ENCODE measurements around the gene CLDN2.

CLDN2 gene

DNA sequence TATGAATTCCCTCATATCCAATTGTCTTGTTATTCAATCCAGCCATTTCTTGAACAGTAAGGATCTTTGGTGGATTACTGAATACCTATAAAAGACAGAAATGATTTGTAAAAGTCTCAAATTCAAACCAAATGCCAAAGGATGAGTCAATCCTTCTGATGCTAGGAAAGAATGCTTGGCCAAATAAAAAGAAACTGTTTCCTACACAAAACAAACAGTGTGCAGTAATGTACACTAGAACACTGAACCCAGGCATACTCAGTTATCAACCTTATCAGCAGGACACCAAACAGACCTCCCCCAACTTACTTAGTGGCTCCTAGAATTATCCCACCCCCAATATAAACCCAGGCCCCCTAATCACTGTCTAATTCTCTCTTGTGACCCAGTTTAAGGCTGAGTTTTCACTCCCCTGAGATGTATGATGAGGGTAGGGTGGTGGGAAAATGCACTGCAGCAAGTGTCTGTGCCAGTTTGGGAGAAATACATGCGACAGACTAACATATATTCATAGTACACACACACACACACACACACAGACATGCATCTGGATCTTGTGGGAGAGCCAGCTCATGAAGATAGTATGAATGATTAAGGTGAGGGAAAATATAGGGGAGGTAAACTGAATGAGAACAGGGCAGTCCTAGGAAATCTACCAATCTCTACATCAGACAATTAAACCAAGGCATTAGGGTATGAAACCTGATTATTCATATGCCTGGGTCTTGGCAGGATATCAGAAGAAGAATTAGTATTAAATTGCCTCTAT lies 35.0 kb downstream of the CLDN2 start:
- Histone ChIP-seq H3K9ac (ENCODE audit: low read length) (no peak overlapping the region), H3K27ac (ENCODE audit: low read length) (no peak overlapping the region), H3K4me1 (ENCODE audit: low read length) (no peaks in the 10 kb centered on the region), H3K79me2 (ENCODE audit: low read length) (no peaks in the 10 kb centered on the region), H2AFZ (ENCODE audit: low read length) (no peak overlapping the region), H4K20me1 (ENCODE audit: insufficient read depth, low read length) (no peaks in the 10 kb centered on the region), H3K27me3 (replicated peaks; ENCODE audit: insufficient read depth, low read length) (no peaks in the 10 kb centered on the region), H3K9me2 (replicated peaks; ENCODE audit: insufficient read depth, low read length) (no peaks in the 10 kb centered on the region), H3K36me3 (replicated peaks; ENCODE audit: insufficient read depth, low read length) (no peaks in the 10 kb centered on the region), H3K4me2 (ENCODE audit: low read depth, low read length) (no peak overlapping the region), H3K9me3 (replicated peaks; ENCODE audit: insufficient read depth, low read length) (no peaks in the 10 kb centered on the region), H3K4me3 (ENCODE audit: low read length) (no peak overlapping the region), H3F3A (ENCODE audit: insufficient read depth, low read length) (no peaks in the 10 kb centered on the region)
- no peak for DNase-seq
- TF ChIP-seq EZH2phosphoT487 (IDR thresholded peaks at IDR 0.05; ENCODE audit: low read length): no peak
- TF ChIP-seq EZH2 (optimal IDR thresholded peaks at IDR 0.05; ENCODE audit: low read depth, low read length): no peak
- TF ChIP-seq CTCF (IDR thresholded peaks at IDR 0.05; ENCODE audit: low read length): no peak

DNA sequence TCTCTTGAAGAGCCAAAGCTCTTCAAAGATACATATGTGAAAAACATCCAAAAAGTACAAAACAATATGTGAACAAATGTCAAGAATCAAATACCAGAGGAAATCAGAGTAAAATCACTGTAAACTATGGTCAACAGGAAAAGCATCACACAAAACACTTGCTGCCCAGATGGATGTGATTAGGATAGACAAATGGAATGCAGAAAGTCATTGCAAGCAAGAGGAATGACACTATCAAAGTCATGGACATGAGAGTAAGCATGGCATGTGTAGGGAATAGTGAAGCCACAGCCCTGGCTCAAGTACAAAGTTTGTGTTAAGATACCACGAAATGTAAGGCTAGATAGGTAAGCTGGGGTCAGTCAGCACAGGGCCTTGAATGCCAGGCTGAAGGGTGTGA lies 37.7 kb downstream of the CLDN2 start:
- H3F3A ChIP-seq (ENCODE audit: insufficient read depth, low read length): no peaks in the 10 kb centered on the region
- H3K27ac ChIP-seq (ENCODE audit: low read length): no peak overlapping the region

GRCh38 chrX:106959901-106960300 lies 39.7 kb downstream of the CLDN2 start:
- Histone ChIP-seq H3K4me3 (ENCODE audit: low read length) (no peak overlapping the region), H3K9me2 (replicated peaks; ENCODE audit: insufficient read depth, low read length) (no peaks in the 10 kb centered on the region), H4K20me1 (ENCODE audit: insufficient read depth, low read length) (no peaks in the 10 kb centered on the region), H3K36me3 (replicated peaks; ENCODE audit: insufficient read depth, low read length) (no peaks in the 10 kb centered on the region), H3K79me2 (ENCODE audit: low read length) (no peaks in the 10 kb centered on the region), H3K27me3 (replicated peaks; ENCODE audit: insufficient read depth, low read length) (no peaks in the 10 kb centered on the region), H3K4me1 (ENCODE audit: low read length) (no peaks in the 10 kb centered on the region), H3F3A (ENCODE audit: insufficient read depth, low read length) (no peaks in the 10 kb centered on the region), H2AFZ (ENCODE audit: low read length) (no peak overlapping the region), H3K4me2 (ENCODE audit: low read depth, low read length) (no peak overlapping the region), H3K9me3 (replicated peaks; ENCODE audit: insufficient read depth, low read length) (no peaks in the 10 kb centered on the region), H3K27ac (ENCODE audit: low read length) (no peak overlapping the region), H3K9ac (ENCODE audit: low read length) (no peak overlapping the region)
- TF ChIP-seq EZH2 (optimal IDR thresholded peaks at IDR 0.05; ENCODE audit: low read depth, low read length) (no peak), EZH2phosphoT487 (IDR thresholded peaks at IDR 0.05; ENCODE audit: low read length) (no peak), CTCF (IDR thresholded peaks at IDR 0.05; ENCODE audit: low read length) (no peak)
- DNase-seq: no peak

More for the DNA sequence above, 37.7 kb downstream of the CLDN2 start:
- Histone ChIP-seq H3K36me3 (replicated peaks; ENCODE audit: insufficient read depth, low read length) (no peaks in the 10 kb centered on the region), H3K9ac (ENCODE audit: low read length) (no peak overlapping the region), H3K4me3 (ENCODE audit: low read length) (no peak overlapping the region), H3K9me2 (replicated peaks; ENCODE audit: insufficient read depth, low read length) (no peaks in the 10 kb centered on the region), H3K9me3 (replicated peaks; ENCODE audit: insufficient read depth, low read length) (no peaks in the 10 kb centered on the region), H2AFZ (ENCODE audit: low read length) (no peak overlapping the region), H3K79me2 (ENCODE audit: low read length) (no peaks in the 10 kb centered on the region), H3K27me3 (replicated peaks; ENCODE audit: insufficient read depth, low read length) (no peaks in the 10 kb centered on the region), H3K4me1 (ENCODE audit: low read length) (no peaks in the 10 kb centered on the region), H4K20me1 (ENCODE audit: insufficient read depth, low read length) (no peaks in the 10 kb centered on the region), H3K4me2 (ENCODE audit: low read depth, low read length) (no peak overlapping the region)
- TF ChIP-seq EZH2phosphoT487 (IDR thresholded peaks at IDR 0.05; ENCODE audit: low read length) (no peak), EZH2 (optimal IDR thresholded peaks at IDR 0.05; ENCODE audit: low read depth, low read length) (no peak), CTCF (IDR thresholded peaks at IDR 0.05; ENCODE audit: low read length) (no peak)
- DNase-seq: no peak

Measured in MM.1S (cell line).